H9 (cell line): Measurements from ENCODE around the gene C12orf57. TPM values are rescaled to one million over a fixed set of nuclear protein-coding genes. Genes with fewer than 3 reads are reported as not detected.

Experiments
- DNase-seq: peaks from one replicate; pipeline ENCODE4 v3.0.0-alpha.2; 2017
- H2AFZ ChIP-seq: one replicate; pipeline ENCODE4 v1.6.1; 2013; ENCODE audit warnings: mild to moderate bottlenecking, low read length, control low read depth, moderate library complexity
- H2AK5ac ChIP-seq: 2 replicates; pipeline ENCODE4 v1.6.1; 2013; ENCODE audit warnings: low read length, control low read depth, mixed read lengths; ENCODE audit not compliant: insufficient read length
- H2BK120ac ChIP-seq: one replicate; pipeline ENCODE4 v1.6.1; 2013; ENCODE audit warnings: low read depth, mild to moderate bottlenecking, low read length, control low read depth, inconsistent platforms; ENCODE audit not compliant: poor library complexity, severe bottlenecking
- H2BK12ac ChIP-seq: 2 replicates; pipeline ENCODE4 v1.6.1; 2013; ENCODE audit warnings: low read length, control low read depth, mixed read lengths, low read depth; ENCODE audit not compliant: insufficient read length
- H2BK15ac ChIP-seq: 2 replicates; pipeline ENCODE4 v1.6.1; 2013; ENCODE audit warnings: low read depth, low read length, control low read depth
- H2BK20ac ChIP-seq: one replicate; pipeline ENCODE4 v1.6.1; 2013; ENCODE audit warnings: low read depth, mild to moderate bottlenecking, low read length, control low read depth, inconsistent platforms; ENCODE audit not compliant: poor library complexity, severe bottlenecking
- H2BK5ac ChIP-seq: 2 replicates; pipeline ENCODE4 v1.6.1; 2013; ENCODE audit warnings: low read length, control low read depth, mixed read lengths; ENCODE audit not compliant: insufficient read length
- H3K14ac ChIP-seq: 2 replicates; pipeline ENCODE4 v1.6.1; 2013; ENCODE audit warnings: low read length, control low read depth; ENCODE audit not compliant: insufficient read depth
- H3K18ac ChIP-seq: 2 replicates; pipeline ENCODE4 v1.6.1; 2013; ENCODE audit warnings: low read depth, mild to moderate bottlenecking, mixed read lengths, low read length, control low read depth; ENCODE audit not compliant: insufficient read length
- H3K23ac ChIP-seq: 2 replicates; pipeline ENCODE4 v1.6.1; 2013; ENCODE audit warnings: low read length, control low read depth, mixed read lengths, low read depth; ENCODE audit not compliant: insufficient read length
- H3K23me2 ChIP-seq: 2 replicates; pipeline ENCODE4 v1.6.1; 2013; ENCODE audit warnings: low read depth, mild to moderate bottlenecking, mixed read lengths, low read length, control low read depth; ENCODE audit not compliant: insufficient read length, poor library complexity, severe bottlenecking
- H3K27ac ChIP-seq: 2 replicates; pipeline ENCODE4 v1.5.1; 2013; ENCODE audit warnings: low read length, control low read depth, mixed read lengths, low read depth; ENCODE audit not compliant: insufficient read length
- H3K27me3 ChIP-seq: 2 replicates; pipeline ENCODE4 v1.6.1; 2013; ENCODE audit warnings: low read length, control low read depth, inconsistent platforms; ENCODE audit not compliant: insufficient read depth
- H3K4ac ChIP-seq: 2 replicates; pipeline ENCODE4 v1.6.1; 2013; ENCODE audit warnings: low read depth, mild to moderate bottlenecking, control low read depth, inconsistent platforms, low read length, moderate library complexity
- H3K4me1 ChIP-seq: 2 replicates; pipeline ENCODE4 v1.6.1; 2013; ENCODE audit warnings: low read length, control low read depth, inconsistent platforms; ENCODE audit not compliant: insufficient read depth
- H3K4me2 ChIP-seq: 2 replicates; pipeline ENCODE4 v1.6.1; 2013; ENCODE audit warnings: low read length, control low read depth, mixed read lengths; ENCODE audit not compliant: insufficient read length, insufficient read depth
- H3K56ac ChIP-seq: 2 replicates; pipeline ENCODE4 v1.6.1; 2013; ENCODE audit warnings: low read depth, mild to moderate bottlenecking, mixed read lengths, low read length, control low read depth; ENCODE audit not compliant: insufficient read length
- H3K79me1 ChIP-seq: 2 replicates; pipeline ENCODE4 v1.6.1; 2013; ENCODE audit warnings: low read depth, mild to moderate bottlenecking, moderate library complexity, low read length, control low read depth, inconsistent platforms; ENCODE audit not compliant: insufficient read depth, poor library complexity, severe bottlenecking
- H3K79me2 ChIP-seq: 2 replicates; pipeline ENCODE4 v1.6.1; 2013; ENCODE audit warnings: low read length, control low read depth, inconsistent platforms; ENCODE audit not compliant: insufficient read depth
- H3K9ac ChIP-seq: 2 replicates; pipeline ENCODE4 v1.6.1; 2013; ENCODE audit warnings: low read length, control low read depth, mixed read lengths; ENCODE audit not compliant: insufficient read length; ENCODE audit errors: extremely low read depth
- H3K9me3 ChIP-seq: one replicate; pipeline ENCODE4 v1.6.1; 2013; ENCODE audit warnings: low read depth, low read length, inconsistent platforms; ENCODE audit not compliant: control insufficient read depth
- H3T11ph ChIP-seq: one replicate; pipeline ENCODE4 v1.6.1; 2013; ENCODE audit warnings: mild to moderate bottlenecking, low read length, control low read depth, inconsistent platforms
- H4K20me1 ChIP-seq: one replicate; pipeline ENCODE4 v1.6.1; 2013; ENCODE audit not compliant: control insufficient read depth, insufficient read length, insufficient read depth
- H4K5ac ChIP-seq: 2 replicates; pipeline ENCODE4 v1.6.1; 2013; ENCODE audit warnings: low read depth, mild to moderate bottlenecking, mixed read lengths, low read length, control low read depth; ENCODE audit not compliant: insufficient read length
- H4K8ac ChIP-seq: replicated peaks from 2 replicates; pipeline ENCODE4 v1.6.1; 2013; ENCODE audit warnings: low read length, control low read depth, mixed read lengths, low read depth; ENCODE audit not compliant: insufficient read length
- H4K91ac ChIP-seq: 2 replicates; pipeline ENCODE4 v1.6.1; 2013; ENCODE audit warnings: low read depth, mild to moderate bottlenecking, moderate library complexity, mixed read lengths, low read length, control low read depth; ENCODE audit not compliant: insufficient read length
- H3K27ac Mint-ChIP-seq, 3 experiments: 2 replicates in 2 of 3; 3 replicates in 1 of 3; pipeline ENCODE4 v1.8.0; 2020 to 2021; ENCODE audit warnings: mixed read lengths in 3 of 3, mild to moderate bottlenecking in 1 of 3, moderate library complexity in 1 of 3
- H3K27me3 Mint-ChIP-seq: 2 replicates; pipeline ENCODE4 v1.8.0; 2021; ENCODE audit warnings: low read depth, mild to moderate bottlenecking, moderate library complexity, mixed read lengths
- H3K36me3 Mint-ChIP-seq, 3 experiments: 2 replicates in 2 of 3; 3 replicates in 1 of 3; pipeline ENCODE4 v1.8.0; 2020 to 2021; ENCODE audit warnings: low read depth in 3 of 3, mixed read lengths in 3 of 3; ENCODE audit not compliant: insufficient read depth in 1 of 3
- H3K4me1 Mint-ChIP-seq, 2 experiments: 2 replicates each; pipeline ENCODE4 v1.8.0; 2020; ENCODE audit warnings: mixed read lengths in 2 of 2
- H3K4me3 Mint-ChIP-seq, 2 experiments: 2 replicates in 1 of 2; 3 replicates in 1 of 2; pipeline ENCODE4 v1.8.0; 2020 to 2021; ENCODE audit warnings: mild to moderate bottlenecking in 2 of 2, mixed read lengths in 2 of 2, moderate library complexity in 1 of 2
- H3K9me3 Mint-ChIP-seq, 2 experiments: 2 replicates in 1 of 2; 3 replicates in 1 of 2; pipeline ENCODE4 v1.8.0; 2020; ENCODE audit warnings: mild to moderate bottlenecking in 2 of 2, mixed read lengths in 2 of 2, moderate library complexity in 1 of 2
- CTCF ChIP-seq: fragments of 200-600 bp; sonication (generic); conservative IDR thresholded peaks from 3 replicates; pipeline ENCODE4 v1.8.0; 2021; ENCODE audit warnings: antibody characterized with exemption, mild to moderate bottlenecking
- WGBS: extraction: QIAGEN DNeasy Blood & Tissue Kit; methylation state at CpG from one replicate; pipeline ENCODE4 v1.1.7; 2013; ENCODE audit warnings: missing lambda C conversion rate, low lambda C conversion rate, mixed read lengths; ENCODE audit not compliant: insufficient read length; ENCODE audit errors: extremely low coverage; 5-methylcytosine and 5-hydroxymethylcytosine counted together
- total RNA-seq: library from RNA; stranded (reverse); gene quantifications from 2 replicates; pipeline ENCODE4 v1.2.1, GENCODE V29; 2021

C12orf57 gene
- total RNA-seq, 1 experiment from 2014 or later: 195 TPM

GRCh38 chr12:6909421-6910145, 34.2 kb upstream of the C12orf57 start:
- Histone ChIP-seq H3K4me2 (no peak overlapping the region), H2BK120ac (no peak overlapping the region)
- peaks cover 12 to 15% of the 10 kb centered on the region in 2 experiments for H3K4me1 Mint-ChIP-seq

More at GRCh38 chr12:6909421-6910145, 34.2 kb upstream of the C12orf57 start:
- H2BK15ac ChIP-seq: no peak overlapping the region
- no peak overlapping the region for H3K23ac ChIP-seq
- no peak overlapping the region for H4K5ac ChIP-seq
- no peak overlapping the region for H2AK5ac ChIP-seq
- no peak overlapping the region for H2BK5ac ChIP-seq
- H3K4me1 ChIP-seq: no peaks in the 10 kb centered on the region; the same call in 1 of the 2 replicates
- no peak overlapping the region for H3K18ac ChIP-seq
- H2BK20ac ChIP-seq: no peak overlapping the region
- H3K27ac Mint-ChIP-seq: no peak overlapping the region
- H3K79me2 ChIP-seq: no peaks in the 10 kb centered on the region
- H2AFZ ChIP-seq: no peak overlapping the region
- H3K36me3 Mint-ChIP-seq: no peaks in the 10 kb centered on the region; a peak in 1 of 7 replicates
- no peak for DNase-seq
- no peak overlapping the region for H3K56ac ChIP-seq
- H3K4ac ChIP-seq: no peak overlapping the region
- no peak for TF ChIP-seq CTCF
- no peaks in the 10 kb centered on the region for H3K9me3 ChIP-seq
- H3T11ph ChIP-seq: no peak overlapping the region
- no peak overlapping the region for H3K27ac ChIP-seq
- H3K9me3 Mint-ChIP-seq: no peaks in the 10 kb centered on the region
- peaks cover 10% of the 10 kb centered on the region for H3K23me2 ChIP-seq
- no CpG with 5 or more reads among the region's 4 CpGs for WGBS
- peaks cover 23% of the 10 kb centered on the region for H3K27me3 Mint-ChIP-seq
- H4K20me1 ChIP-seq: no peaks in the 10 kb centered on the region
- H3K14ac ChIP-seq: no peak overlapping the region
- H3K9ac ChIP-seq: no peak overlapping the region
- H4K91ac ChIP-seq: no peak overlapping the region
- no peaks in the 10 kb centered on the region; the same call in 1 of the 2 replicates for H3K27me3 ChIP-seq
- no peaks in the 10 kb centered on the region for H3K79me1 ChIP-seq
- no peak overlapping the region for H2BK12ac ChIP-seq
- no peak overlapping the region for H4K8ac ChIP-seq
- no peak overlapping the region for H3K4me3 Mint-ChIP-seq
